ENCODE results near the gene PDPR. TPM values are rescaled to one million over a fixed set of nuclear protein-coding genes. Genes with fewer than 3 reads are reported as not detected.
"Not testable (repeated sequence)": the region's sequence is repeated elsewhere in the genome, so short reads cannot be mapped to it uniquely, and the experiment has no call there.

Gene PDPR
- total RNA-seq, 2 experiments from 2014 or later = 20.4 to 34.0 TPM

- CTCF ChIA-PET (ENCODE audit: unreplicated experiment); H3K9me3 ChIP-seq (ENCODE audit: low read length); H3K79me2 ChIP-seq (ENCODE audit: insufficient read depth, low read depth, low read length); H2AFZ ChIP-seq (ENCODE audit: low read length); H3K4me1 ChIP-seq (ENCODE audit: insufficient read depth, low read length, poor library complexity, severe bottlenecking); H3K9me2 ChIP-seq (ENCODE audit: insufficient read depth, low read length); intact Hi-C loops (cut with micrococcal nuclease; ENCODE audit: unreplicated experiment); H4K20me1 ChIP-seq (ENCODE audit: insufficient read depth, low read length); DNase-seq (ENCODE audit: low spot score); BruUV-seq (replicated peaks); H3K4me2 ChIP-seq (ENCODE audit: low read length); H3K4me3 ChIP-seq (ENCODE audit: low read depth, low read length, poor library complexity, severe bottlenecking); H3K27ac ChIP-seq (ENCODE audit: low read depth, low read length, poor library complexity, severe bottlenecking): not testable (repeated sequence)
- POLR2A ChIA-PET = interaction anchor here (0.6 kb wide), 1 partner anchor 8 kb away, joined by 4 read pairs; no protein-coding TSS in a partner anchor
- peaks cover 62% of the 10 kb centered on the region for H3K36me3 ChIP-seq (ENCODE audit: insufficient read depth, low read length)
Measured at GRCh38 chr16:70143231-70143895, 29.2 kb downstream of the PDPR start.

- H4K20me1 ChIP-seq (ENCODE audit: insufficient read depth, low read length); POLR2A ChIA-PET; H2AFZ ChIP-seq (ENCODE audit: low read length); H3K79me2 ChIP-seq (ENCODE audit: insufficient read depth, low read depth, low read length); H3K27ac ChIP-seq (ENCODE audit: low read depth, low read length, poor library complexity, severe bottlenecking); H3K4me3 ChIP-seq (ENCODE audit: low read depth, low read length, poor library complexity, severe bottlenecking); H3K9me2 ChIP-seq (ENCODE audit: insufficient read depth, low read length); H3K4me2 ChIP-seq (ENCODE audit: low read length); H3K4me1 ChIP-seq (ENCODE audit: insufficient read depth, low read length, poor library complexity, severe bottlenecking); intact Hi-C loops (cut with micrococcal nuclease; ENCODE audit: unreplicated experiment); CTCF ChIA-PET (ENCODE audit: unreplicated experiment); BruUV-seq (replicated peaks); H3K9me3 ChIP-seq (ENCODE audit: low read length); DNase-seq (ENCODE audit: low spot score): not testable (repeated sequence)
- peaks cover 69% of the 10 kb centered on the region for H3K36me3 ChIP-seq (ENCODE audit: insufficient read depth, low read length)
Measured at GRCh38 chr16:70147853-70148252, 33.7 kb downstream of the PDPR start.

GRCh38 chr16:70148453-70148852, 34.3 kb downstream of the PDPR start:
- H3K27ac ChIP-seq (ENCODE audit: low read depth, low read length, poor library complexity, severe bottlenecking); intact Hi-C loops (cut with micrococcal nuclease; ENCODE audit: unreplicated experiment); H2AFZ ChIP-seq (ENCODE audit: low read length); BruUV-seq (replicated peaks); H3K79me2 ChIP-seq (ENCODE audit: insufficient read depth, low read depth, low read length); H3K9me3 ChIP-seq (ENCODE audit: low read length); POLR2A ChIA-PET; H3K9me2 ChIP-seq (ENCODE audit: insufficient read depth, low read length); H3K4me3 ChIP-seq (ENCODE audit: low read depth, low read length, poor library complexity, severe bottlenecking); H4K20me1 ChIP-seq (ENCODE audit: insufficient read depth, low read length); CTCF ChIA-PET (ENCODE audit: unreplicated experiment); DNase-seq (ENCODE audit: low spot score); H3K4me1 ChIP-seq (ENCODE audit: insufficient read depth, low read length, poor library complexity, severe bottlenecking); H3K4me2 ChIP-seq (ENCODE audit: low read length): not testable (repeated sequence)
- peaks cover 69% of the 10 kb centered on the region for H3K36me3 ChIP-seq (ENCODE audit: insufficient read depth, low read length)

- H3K4me3 ChIP-seq (ENCODE audit: low read depth, low read length, poor library complexity, severe bottlenecking); intact Hi-C loops (cut with micrococcal nuclease; ENCODE audit: unreplicated experiment); H4K20me1 ChIP-seq (ENCODE audit: insufficient read depth, low read length); H3K79me2 ChIP-seq (ENCODE audit: insufficient read depth, low read depth, low read length); H3K27ac ChIP-seq (ENCODE audit: low read depth, low read length, poor library complexity, severe bottlenecking); DNase-seq (ENCODE audit: low spot score); CTCF ChIA-PET (ENCODE audit: unreplicated experiment); H3K9me3 ChIP-seq (ENCODE audit: low read length); H3K9me2 ChIP-seq (ENCODE audit: insufficient read depth, low read length); H3K4me2 ChIP-seq (ENCODE audit: low read length); H2AFZ ChIP-seq (ENCODE audit: low read length); BruUV-seq (replicated peaks); H3K4me1 ChIP-seq (ENCODE audit: insufficient read depth, low read length, poor library complexity, severe bottlenecking): not testable (repeated sequence)
- POLR2A ChIA-PET = interaction anchor here (0.6 kb wide), 1 partner anchor 326 kb away, joined by 3 read pairs; no protein-coding TSS in a partner anchor
- H3K36me3 ChIP-seq (ENCODE audit: insufficient read depth, low read length) = peaks cover 72% of the 10 kb centered on the region
Measured at GRCh38 chr16:70149296-70149695, 35.2 kb downstream of the PDPR start.
